Karpas-422 (cell line): ENCODE results near the gene RNF11. TPM values are rescaled to one million over a fixed set of nuclear protein-coding genes. Genes with fewer than 3 reads are reported as not detected.

Experiments
- DNase-seq: peaks from one replicate; pipeline ENCODE4 v3.0.0-alpha.2; 2015
- H2AFZ ChIP-seq: fragments of 200-600 bp; sonication (generic); 2 replicates; pipeline ENCODE4 v1.6.1; 2014; ENCODE audit warnings: antibody characterized with exemption, low read length, mixed read lengths
- H3K27ac ChIP-seq: fragments of 200-600 bp; sonication (generic); 2 replicates; pipeline ENCODE4 v1.5.1; 2014; ENCODE audit warnings: mild to moderate bottlenecking, low read length, moderate library complexity
- H3K27me3 ChIP-seq: fragments of 200-600 bp; sonication (generic); 2 replicates; pipeline ENCODE4 v1.6.1; 2014; ENCODE audit warnings: low read length, mixed read lengths
- H3K36me3 ChIP-seq: fragments of 200-600 bp; sonication (generic); 2 replicates; pipeline ENCODE4 v1.6.1; 2014; ENCODE audit warnings: low read length, mixed read lengths; ENCODE audit not compliant: insufficient read depth
- H3K4me1 ChIP-seq: fragments of 200-600 bp; sonication (generic); 2 replicates; pipeline ENCODE4 v1.6.1; 2014; ENCODE audit warnings: mild to moderate bottlenecking, low read length, mixed read lengths
- H3K4me2 ChIP-seq: fragments of 200-600 bp; sonication (generic); 2 replicates; pipeline ENCODE4 v1.6.1; 2014; ENCODE audit warnings: low read length, low read depth, mild to moderate bottlenecking; ENCODE audit not compliant: poor library complexity, severe bottlenecking
- H3K4me3 ChIP-seq: fragments of 200-600 bp; sonication (generic); 2 replicates; pipeline ENCODE4 v1.5.1; 2014; ENCODE audit warnings: mild to moderate bottlenecking, antibody characterized with exemption, low read length, mixed read lengths
- H3K79me2 ChIP-seq: fragments of 200-600 bp; sonication (generic); 2 replicates; pipeline ENCODE4 v1.6.1; 2014; ENCODE audit warnings: mild to moderate bottlenecking, low read length, mixed read lengths
- H3K9ac ChIP-seq: fragments of 200-600 bp; sonication (generic); 2 replicates; pipeline ENCODE4 v1.6.0; 2014; ENCODE audit warnings: low read length
- H3K9me2 ChIP-seq: fragments of 200-600 bp; sonication (generic), shearing (Covaris generic); replicated peaks from 2 replicates; pipeline ENCODE4 v1.6.0; 2014; ENCODE audit warnings: mild to moderate bottlenecking, low read length, moderate library complexity; ENCODE audit not compliant: insufficient read depth
- H3K9me3 ChIP-seq: fragments of 300-700, 200-600 bp; sonication (generic); 2 replicates; pipeline ENCODE4 v1.6.1; 2014; ENCODE audit warnings: low read length, mixed read lengths
- H4K20me1 ChIP-seq: fragments of 200-600 bp; sonication (generic); 2 replicates; pipeline ENCODE4 v1.6.1; 2014; ENCODE audit warnings: mild to moderate bottlenecking, antibody characterized with exemption, low read length, low read depth; ENCODE audit not compliant: insufficient read depth
- total RNA-seq: library from RNA; depleted of rRNA; stranded (reverse); fragments of >200 nt; shearing (Covaris generic); gene quantifications from 2 replicates; pipeline ENCODE4 v1.2.3, GENCODE V29; 2014; ENCODE audit warnings: low replicate concordance

The RNF11 gene
- total RNA-seq, 1 experiment from 2014 or later = 12.3 TPM

DNA sequence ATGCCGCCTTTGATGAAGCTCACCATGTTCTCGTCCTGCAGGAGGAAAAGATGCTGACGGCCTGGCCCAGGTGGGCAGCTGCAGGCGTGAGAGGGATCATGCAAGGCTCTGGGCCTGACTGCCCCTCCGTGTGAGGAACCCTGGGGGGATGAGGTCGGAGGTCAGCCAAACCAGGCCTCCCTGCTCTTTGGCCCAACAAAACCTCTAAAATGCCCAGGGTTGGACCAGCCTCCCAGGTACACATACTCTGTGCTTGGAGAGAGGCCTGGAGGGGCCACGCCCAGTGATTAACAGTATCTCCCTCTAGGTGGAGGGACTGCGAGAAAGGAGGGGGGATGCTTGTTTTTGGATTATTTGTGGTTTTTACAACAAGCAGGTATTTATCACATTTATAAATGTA is 73.2 kb downstream of the RNF11 start:
- Histone ChIP-seq H3K36me3 (no peaks in the 10 kb centered on the region), H4K20me1 (no peaks in the 10 kb centered on the region)

DNA sequence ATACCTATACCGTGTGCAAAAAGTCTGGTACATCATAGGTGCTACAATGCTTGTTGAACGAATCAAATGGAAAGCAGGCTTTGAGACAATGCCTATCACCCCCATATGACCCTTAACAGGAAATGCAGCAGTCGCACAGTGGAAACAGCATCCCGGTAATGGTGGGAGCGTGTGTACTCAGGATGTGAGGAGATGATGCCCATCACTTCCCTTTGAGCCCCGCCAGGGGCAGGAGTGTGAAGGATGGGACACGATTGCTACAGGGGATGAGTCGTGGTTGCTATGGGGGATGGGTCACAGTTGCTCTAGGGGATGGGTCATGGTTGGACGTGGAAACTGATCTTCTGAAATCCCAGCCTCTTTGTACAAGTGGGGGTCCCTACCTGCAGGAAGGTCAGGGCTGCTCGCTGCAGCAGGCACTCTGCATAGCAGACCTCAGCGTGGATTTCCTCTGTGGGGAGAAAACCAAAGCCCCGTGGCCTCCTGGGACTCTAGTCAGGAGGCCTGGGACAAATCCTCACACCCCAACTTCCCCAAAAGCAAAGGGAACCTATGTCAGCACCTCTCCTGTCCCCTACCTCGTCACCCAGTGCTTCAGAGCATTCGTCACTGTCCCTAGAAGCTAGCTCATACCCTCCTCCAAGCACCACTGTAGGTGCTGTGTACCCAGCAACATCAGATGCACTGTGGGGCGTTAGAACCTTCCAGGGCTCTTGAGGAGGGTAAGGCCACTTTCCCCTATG is 75.0 kb downstream of the RNF11 start:
- Histone ChIP-seq H3K9ac (no peak overlapping the region), H3K27me3 (no peaks in the 10 kb centered on the region), H3K79me2 (no peaks in the 10 kb centered on the region), H3K36me3 (no peaks in the 10 kb centered on the region), H3K9me2 (no peaks in the 10 kb centered on the region), H3K4me3 (no peak overlapping the region), H3K27ac (no peak overlapping the region), H3K4me1 (peaks cover 6% of the 10 kb centered on the region), H2AFZ (no peak overlapping the region), H3K9me3 (no peaks in the 10 kb centered on the region), H3K4me2 (no peak overlapping the region), H4K20me1 (no peaks in the 10 kb centered on the region)
- DNase-seq = no peak

More for the DNA sequence above, 73.2 kb downstream of the RNF11 start:
- Histone ChIP-seq H3K4me3 (no peak overlapping the region), H3K27me3 (no peaks in the 10 kb centered on the region), H3K27ac (no peak overlapping the region), H3K9ac (no peak overlapping the region), H3K4me2 (no peak overlapping the region), H3K9me2 (no peaks in the 10 kb centered on the region), H2AFZ (no peak overlapping the region), H3K9me3 (no peaks in the 10 kb centered on the region), H3K79me2 (no peaks in the 10 kb centered on the region), H3K4me1 (peaks cover 6% of the 10 kb centered on the region)
- no peak for DNase-seq

GRCh38 chr1:51311826-51312225 is 75.8 kb downstream of the RNF11 start:
- Histone ChIP-seq H3K4me1 (peaks cover 6% of the 10 kb centered on the region), H3K4me2 (no peak overlapping the region), H3K79me2 (no peaks in the 10 kb centered on the region), H3K36me3 (no peaks in the 10 kb centered on the region), H3K27ac (no peak overlapping the region), H3K9me3 (no peaks in the 10 kb centered on the region), H3K9ac (no peak overlapping the region), H3K27me3 (no peaks in the 10 kb centered on the region), H2AFZ (no peak overlapping the region), H3K4me3 (no peak overlapping the region), H3K9me2 (no peaks in the 10 kb centered on the region), H4K20me1 (no peaks in the 10 kb centered on the region)
- DNase-seq = no peak

GRCh38 chr1:51312718-51313117 is 76.6 kb downstream of the RNF11 start:
- H3K27ac ChIP-seq = no peak overlapping the region
- no peaks in the 10 kb centered on the region for H3K9me3 ChIP-seq
- H3K4me3 ChIP-seq = no peak overlapping the region
- peaks cover 6% of the 10 kb centered on the region for H3K4me1 ChIP-seq
- no peaks in the 10 kb centered on the region for H4K20me1 ChIP-seq
- H3K9ac ChIP-seq = no peak overlapping the region
- no peaks in the 10 kb centered on the region for H3K9me2 ChIP-seq
- H2AFZ ChIP-seq = no peak overlapping the region
- H3K36me3 ChIP-seq = no peaks in the 10 kb centered on the region
- no peak for DNase-seq
- no peak overlapping the region for H3K4me2 ChIP-seq
- H3K79me2 ChIP-seq = no peaks in the 10 kb centered on the region
- H3K27me3 ChIP-seq = no peaks in the 10 kb centered on the region

GRCh38 chr1:51313268-51313852 is 77.3 kb downstream of the RNF11 start:
- Histone ChIP-seq H3K4me2 (no peak overlapping the region), H3K4me1 (peaks cover 6% of the 10 kb centered on the region), H3K27me3 (no peaks in the 10 kb centered on the region), H3K9me3 (no peaks in the 10 kb centered on the region), H3K4me3 (no peak overlapping the region), H3K36me3 (no peaks in the 10 kb centered on the region), H4K20me1 (no peaks in the 10 kb centered on the region), H3K9me2 (no peaks in the 10 kb centered on the region), H3K9ac (no peak overlapping the region), H3K27ac (no peak overlapping the region), H2AFZ (no peak overlapping the region), H3K79me2 (no peaks in the 10 kb centered on the region)
- no peak for DNase-seq

GRCh38 chr1:51313961-51314777 is 78.1 kb downstream of the RNF11 start:
- no peaks in the 10 kb centered on the region for H3K36me3 ChIP-seq
- H3K4me3 ChIP-seq = no peak overlapping the region
- H3K9ac ChIP-seq = no peak overlapping the region
- H3K27ac ChIP-seq = no peak overlapping the region
- no peaks in the 10 kb centered on the region for H3K9me3 ChIP-seq
- H3K27me3 ChIP-seq = no peaks in the 10 kb centered on the region
- DNase-seq = no peak
- no peaks in the 10 kb centered on the region for H4K20me1 ChIP-seq
- H3K4me1 ChIP-seq = peaks cover 6% of the 10 kb centered on the region
- H3K4me2 ChIP-seq = no peak overlapping the region
- no peaks in the 10 kb centered on the region for H3K9me2 ChIP-seq
- H2AFZ ChIP-seq = no peak overlapping the region
- H3K79me2 ChIP-seq = no peaks in the 10 kb centered on the region

- no peaks in the 10 kb centered on the region for H3K9me2 ChIP-seq
- no peaks in the 10 kb centered on the region for H3K36me3 ChIP-seq
- H3K9me3 ChIP-seq = no peaks in the 10 kb centered on the region
- no peak overlapping the region for H2AFZ ChIP-seq
- H3K27ac ChIP-seq = no peak overlapping the region
- no peak for DNase-seq
- no peaks in the 10 kb centered on the region for H4K20me1 ChIP-seq
- no peak overlapping the region for H3K9ac ChIP-seq
- H3K4me2 ChIP-seq = no peak overlapping the region
- H3K4me3 ChIP-seq = no peak overlapping the region
- no peaks in the 10 kb centered on the region for H3K27me3 ChIP-seq
- no peaks in the 10 kb centered on the region for H3K79me2 ChIP-seq
- peaks cover 6% of the 10 kb centered on the region for H3K4me1 ChIP-seq
These were observed 78.9 kb downstream of the RNF11 start for GRCh38 chr1:51314974-51315373.

GRCh38 chr1:51316113-51316845 is 80.2 kb downstream of the RNF11 start:
- no peak overlapping the region for H3K27ac ChIP-seq
- H3K9me3 ChIP-seq = no peaks in the 10 kb centered on the region
- no peaks in the 10 kb centered on the region for H3K36me3 ChIP-seq
- no peaks in the 10 kb centered on the region for H3K79me2 ChIP-seq
- H3K9me2 ChIP-seq = no peaks in the 10 kb centered on the region
- peak; percentile 55 for DNase-seq
- no peak overlapping the region for H3K9ac ChIP-seq
- H2AFZ ChIP-seq = no peak overlapping the region
- no peaks in the 10 kb centered on the region for H4K20me1 ChIP-seq
- no peak overlapping the region for H3K4me2 ChIP-seq
- H3K27me3 ChIP-seq = no peaks in the 10 kb centered on the region
- peaks cover under 1% of the 10 kb centered on the region; the same call in 1 of the 2 replicates for H3K4me1 ChIP-seq
- no peak overlapping the region for H3K4me3 ChIP-seq
